ENCODE data around the gene WNT6. TPM values are rescaled to one million over a fixed set of nuclear protein-coding genes. Genes with fewer than 3 reads are reported as not detected.

WNT6 gene
- total RNA-seq, 1 donor from 2014 or later, result not detected

- no peak for TF ChIP-seq CTCF (conservative IDR thresholded peaks at IDR 0.05; ENCODE audit: low read depth, low read length)
- no peak for DNase-seq (ENCODE audit: low read depth)
- no peak overlapping the region for H3K4me3 ChIP-seq (ENCODE audit: low read depth, low read length)
Measured at GRCh38 chr2:218870984-218871344, 11.4 kb downstream of the WNT6 start.

- DNase-seq (ENCODE audit: low read depth), result no peak
- H3K4me3 ChIP-seq (ENCODE audit: low read depth, low read length), result no peak overlapping the region
- no peak for TF ChIP-seq CTCF (conservative IDR thresholded peaks at IDR 0.05; ENCODE audit: low read depth, low read length)
Measured at GRCh38 chr2:218871345-218872302, 12.0 kb downstream of the WNT6 start.

GRCh38 chr2:218872645-218873358 is 13.2 kb downstream of the WNT6 start:
- TF ChIP-seq CTCF (conservative IDR thresholded peaks at IDR 0.05; ENCODE audit: low read depth, low read length), result no peak
- no peak overlapping the region for H3K4me3 ChIP-seq (ENCODE audit: low read depth, low read length)
- DNase-seq (ENCODE audit: low read depth), result no peak

- no peak for TF ChIP-seq CTCF (conservative IDR thresholded peaks at IDR 0.05; ENCODE audit: low read depth, low read length)
- H3K4me3 ChIP-seq (ENCODE audit: low read depth, low read length), result no peak overlapping the region
- DNase-seq (ENCODE audit: low read depth), result no peak
Measured at GRCh38 chr2:218873359-218874194, 14.0 kb downstream of the WNT6 start.

GRCh38 chr2:218875692-218876246 is 16.2 kb downstream of the WNT6 start:
- no peak for TF ChIP-seq CTCF (conservative IDR thresholded peaks at IDR 0.05; ENCODE audit: low read depth, low read length)
- H3K4me3 ChIP-seq (ENCODE audit: low read depth, low read length), result no peak overlapping the region
- DNase-seq (ENCODE audit: low read depth), result no peak

GRCh38 chr2:218876562-218877219 is 17.1 kb downstream of the WNT6 start:
- peak; percentile 98 for TF ChIP-seq CTCF (conservative IDR thresholded peaks at IDR 0.05; ENCODE audit: low read depth, low read length)
- no peak for DNase-seq (ENCODE audit: low read depth)

More at GRCh38 chr2:218876562-218877219, 17.1 kb downstream of the WNT6 start:
- no peak overlapping the region for H3K4me3 ChIP-seq (ENCODE audit: low read depth, low read length)
